HG03457 (cell line): ENCODE results near the gene TTC23.

Source experiments
- ATAC-seq: cut with Tn5 transposase; IDR thresholded peaks from one replicate; pipeline ENCODE4 v1.9.1; 2021; ENCODE audit warnings: moderate number of reproducible peaks; ENCODE audit not compliant: unreplicated experiment

TTC23 gene

DNA sequence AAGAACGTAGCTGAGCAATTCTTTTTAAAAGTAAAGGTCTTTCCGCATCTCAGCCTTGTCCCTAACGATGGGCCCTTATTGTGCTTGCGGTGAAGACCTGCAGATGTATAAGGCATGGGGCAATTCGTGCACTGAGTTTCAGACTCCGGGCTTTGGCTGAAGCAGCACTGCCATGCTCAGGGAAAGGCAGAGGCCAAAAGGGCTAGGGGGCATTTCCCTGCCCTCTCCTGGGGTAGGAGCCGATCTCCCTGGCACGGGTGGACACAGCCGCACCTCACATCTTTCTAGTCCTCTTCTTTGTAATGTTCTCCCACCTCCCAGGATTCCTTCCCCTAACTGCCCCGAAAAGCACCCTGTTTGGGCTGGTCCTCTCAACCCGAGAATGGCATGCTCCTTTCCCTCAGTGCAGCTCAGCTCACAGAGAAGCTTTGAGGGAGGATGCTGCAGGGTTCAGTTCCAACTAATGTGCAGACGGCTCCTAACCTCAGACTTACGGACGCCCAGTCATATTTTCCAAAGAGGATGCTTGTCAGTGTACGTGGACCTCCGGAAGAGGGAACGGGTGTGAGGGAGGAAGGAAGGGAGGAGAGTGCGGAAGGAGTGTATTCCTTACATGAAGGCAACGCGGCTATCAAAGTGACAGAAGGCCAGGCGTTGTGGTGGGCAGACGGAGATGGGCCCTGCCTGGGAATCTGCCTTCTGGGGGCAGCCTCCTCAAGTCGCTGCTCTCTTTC, 83.3 kb downstream of the TTC23 start:
- no peak for ATAC-seq

DNA sequence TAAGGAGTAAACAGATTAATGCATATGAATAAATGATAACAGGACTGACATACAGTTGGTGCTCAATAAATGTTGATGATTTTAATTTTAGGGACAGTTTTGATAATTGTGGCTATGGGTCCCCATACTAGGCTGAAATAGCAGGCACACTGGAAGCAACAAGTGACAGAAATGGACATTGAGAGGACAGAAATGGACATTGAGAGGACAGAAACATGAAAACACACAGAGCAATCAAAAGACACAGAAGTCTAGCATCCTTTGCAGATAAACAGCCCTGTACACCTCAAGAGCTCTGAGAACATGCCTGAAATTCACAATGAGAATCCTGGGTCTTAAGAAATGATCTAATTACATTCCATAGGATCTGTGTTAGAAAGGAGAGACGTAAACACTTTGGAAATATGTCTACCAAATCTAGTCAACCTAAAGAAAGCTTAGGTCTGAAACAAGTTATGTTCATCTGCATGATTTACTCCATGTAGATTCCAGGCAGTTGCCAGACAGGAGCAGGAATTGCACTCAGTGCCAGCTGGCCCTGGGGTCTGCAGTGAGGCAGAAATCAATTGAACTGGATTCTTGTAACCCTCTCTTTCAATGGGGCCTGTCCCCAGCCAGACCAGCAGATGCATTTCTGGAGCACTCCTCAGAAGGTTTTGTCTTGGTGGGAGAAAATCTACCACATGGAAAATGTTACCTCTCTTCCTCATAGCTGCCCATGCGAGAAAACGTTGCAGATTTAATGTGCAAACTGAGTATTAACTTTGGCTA, 84.2 kb downstream of the TTC23 start:
- no peak for ATAC-seq

DNA sequence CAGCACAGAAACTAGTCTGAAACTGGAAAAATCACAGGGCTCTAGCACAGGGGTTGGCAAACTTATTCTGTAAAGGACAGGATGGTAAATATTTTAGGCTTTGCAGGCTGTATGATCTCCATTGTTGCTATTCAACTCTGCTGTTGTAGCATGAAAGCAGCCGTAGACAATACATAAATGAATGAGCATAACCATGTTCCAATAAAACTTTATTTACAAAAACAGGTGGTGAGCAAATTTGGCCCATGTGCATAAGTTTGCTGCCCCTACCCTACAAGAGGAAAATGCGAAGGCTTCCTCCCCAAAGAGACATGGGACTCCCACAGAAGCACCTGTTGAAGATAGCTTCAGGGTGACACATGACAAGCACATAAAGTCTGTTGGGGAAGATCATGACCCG, 85.3 kb downstream of the TTC23 start:
- ATAC-seq = no peak

DNA sequence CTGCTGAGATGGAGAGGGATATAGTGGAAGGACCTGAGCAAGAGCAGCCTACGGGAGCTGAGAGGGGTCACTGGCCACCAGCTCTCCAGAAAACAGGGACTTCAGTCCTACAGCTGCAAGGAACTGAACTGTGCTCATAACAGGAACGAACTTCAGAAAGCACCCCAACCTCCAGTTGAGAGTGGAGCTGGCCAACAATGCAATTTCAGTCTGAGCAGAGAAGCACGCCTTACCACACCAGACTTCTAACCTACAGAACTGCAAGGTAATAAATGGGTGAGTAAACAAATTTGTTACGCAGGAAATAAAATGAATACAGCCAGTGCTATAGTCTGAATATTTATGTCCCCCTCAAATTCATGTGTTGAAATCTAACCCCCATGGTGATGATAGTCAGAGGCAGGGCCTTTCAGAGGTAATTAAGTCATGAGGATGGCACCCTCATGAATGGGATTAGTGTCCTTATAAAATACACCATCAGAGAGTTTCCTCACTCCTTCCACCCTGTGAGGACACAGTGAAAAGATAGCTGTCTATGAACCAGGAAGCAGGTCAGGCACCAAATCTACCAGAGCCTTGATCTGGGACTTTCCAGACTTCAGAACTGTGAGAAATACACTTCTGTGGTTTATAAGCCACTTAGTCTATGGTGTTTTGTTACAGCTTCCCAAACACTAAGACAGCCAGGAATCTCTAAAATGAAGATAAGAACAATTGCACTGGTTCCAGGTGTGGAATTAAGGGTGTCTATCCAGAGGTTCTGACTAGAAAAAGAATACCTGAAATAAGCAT, 85.9 kb downstream of the TTC23 start:
- ATAC-seq = no peak

DNA sequence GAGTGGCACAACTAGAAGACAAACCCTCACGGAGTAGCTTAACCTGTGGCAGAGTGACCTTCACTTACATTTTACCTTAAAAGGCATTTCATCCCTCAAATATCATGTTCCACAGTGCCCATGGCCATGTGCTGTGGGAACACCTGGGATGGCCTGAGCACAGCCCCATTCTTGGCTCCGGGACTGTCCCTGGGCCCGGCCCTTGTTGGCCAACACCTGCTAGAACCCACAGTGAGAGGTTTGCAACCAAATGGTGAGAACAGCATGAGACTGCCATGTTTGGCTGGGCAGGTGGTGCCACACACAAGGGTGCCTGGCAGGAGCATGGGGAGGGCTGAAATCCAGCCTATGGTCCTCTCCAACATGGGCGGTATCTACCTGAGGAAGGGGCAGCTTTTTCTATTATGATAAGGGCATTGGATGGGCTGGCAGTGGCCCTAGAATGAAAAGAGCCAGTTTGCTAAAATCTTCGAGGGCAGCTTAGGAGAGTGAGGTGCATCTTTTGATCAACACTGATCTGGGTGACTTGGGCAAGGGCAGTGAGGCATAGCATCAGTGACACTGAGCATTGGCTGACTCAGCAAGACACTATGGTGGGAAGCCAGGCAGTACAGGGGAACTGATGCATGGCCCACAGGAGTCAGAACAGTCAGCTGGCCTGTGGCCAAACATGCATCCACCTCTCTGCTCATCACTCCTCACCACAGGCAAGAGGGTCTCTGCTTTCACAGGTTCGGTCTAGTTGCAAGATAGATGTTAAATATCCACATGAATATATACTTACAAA, 90.6 kb downstream of the TTC23 start:
- ATAC-seq = no peak

DNA sequence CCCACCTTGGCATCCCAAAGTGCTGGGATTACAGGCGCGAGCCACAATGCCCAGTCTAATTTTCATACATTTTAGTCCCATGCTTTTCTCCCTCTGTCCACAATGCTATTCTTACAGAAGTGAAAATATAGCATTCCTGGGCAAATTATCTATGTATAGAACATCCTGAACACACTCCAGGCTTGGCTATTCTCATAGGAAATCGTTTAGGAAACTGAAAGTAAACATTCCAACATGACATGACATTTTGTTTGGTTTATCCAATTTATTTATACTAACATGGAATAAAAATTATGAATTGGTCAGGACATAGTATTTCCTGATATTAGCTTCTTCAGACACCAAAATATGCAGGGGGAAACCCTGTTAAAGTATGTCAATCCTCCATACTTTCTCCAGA, 91.9 kb downstream of the TTC23 start:
- ATAC-seq = no peak

DNA sequence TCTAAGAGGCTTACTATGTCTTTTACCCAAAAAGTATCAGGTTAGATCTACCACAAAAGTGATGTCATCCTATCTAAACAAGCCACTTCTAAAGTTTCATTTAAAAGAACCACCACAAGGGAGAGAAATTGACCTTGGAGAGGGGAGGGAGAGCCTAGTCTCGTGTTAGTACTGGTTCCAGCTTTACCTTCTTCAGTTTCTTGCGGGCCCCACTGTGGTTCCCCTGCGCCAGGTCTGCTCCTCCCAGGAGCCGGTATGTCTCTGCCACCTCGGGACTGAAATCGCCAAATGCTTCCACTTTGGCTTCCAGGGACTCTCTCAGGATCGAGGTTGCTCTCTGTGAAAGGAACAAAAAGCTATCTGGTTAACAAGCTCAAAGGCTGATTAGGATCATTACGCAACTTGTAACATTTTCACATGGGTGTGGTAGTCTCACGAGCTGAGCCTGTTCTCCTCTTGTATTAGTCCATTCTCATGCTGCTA, 93.4 kb downstream of the TTC23 start:
- no peak for ATAC-seq

DNA sequence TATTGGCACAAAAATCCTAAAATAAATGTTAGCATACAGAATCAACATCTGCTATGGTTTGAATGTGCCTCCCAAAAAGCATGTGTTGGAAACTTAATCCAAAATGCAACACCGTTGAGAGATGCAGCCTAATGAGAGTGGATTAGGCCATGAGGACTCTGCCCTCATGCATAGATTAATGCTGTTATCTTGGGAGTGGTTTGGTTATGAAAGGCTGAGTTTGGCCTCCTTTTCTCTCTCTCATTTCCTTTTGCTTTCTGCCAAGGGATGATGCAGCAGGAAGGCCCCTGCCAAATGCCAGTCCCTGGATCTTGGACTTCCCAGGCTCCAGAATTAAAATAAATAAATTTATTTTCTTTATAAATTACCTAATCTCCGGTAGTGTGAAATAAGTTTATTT, 95.1 kb downstream of the TTC23 start:
- ATAC-seq = no peak

DNA sequence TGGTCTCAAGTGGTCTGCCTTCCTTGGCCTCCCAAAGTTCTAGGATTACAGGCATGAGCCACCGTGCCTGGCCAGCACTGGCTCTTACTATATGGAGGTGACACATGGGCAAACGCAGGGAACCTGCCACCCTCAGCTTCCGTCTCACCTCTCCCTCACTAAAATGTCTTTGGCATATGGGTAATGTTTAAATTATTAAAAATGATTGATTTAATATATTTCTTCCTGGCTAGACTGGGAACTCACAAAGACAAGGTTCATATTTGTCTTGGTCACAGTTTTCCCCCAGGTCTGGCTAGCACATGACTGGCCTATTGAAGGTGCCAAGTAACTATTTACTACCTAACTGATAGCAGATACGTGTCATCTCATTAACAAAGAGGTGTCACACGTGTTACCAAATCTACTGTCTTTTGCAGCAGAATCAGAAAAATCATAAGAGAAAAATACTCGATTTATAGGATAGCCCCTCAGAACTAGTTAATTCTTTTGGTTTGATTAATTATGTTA, 96.3 kb downstream of the TTC23 start:
- no peak for ATAC-seq

DNA sequence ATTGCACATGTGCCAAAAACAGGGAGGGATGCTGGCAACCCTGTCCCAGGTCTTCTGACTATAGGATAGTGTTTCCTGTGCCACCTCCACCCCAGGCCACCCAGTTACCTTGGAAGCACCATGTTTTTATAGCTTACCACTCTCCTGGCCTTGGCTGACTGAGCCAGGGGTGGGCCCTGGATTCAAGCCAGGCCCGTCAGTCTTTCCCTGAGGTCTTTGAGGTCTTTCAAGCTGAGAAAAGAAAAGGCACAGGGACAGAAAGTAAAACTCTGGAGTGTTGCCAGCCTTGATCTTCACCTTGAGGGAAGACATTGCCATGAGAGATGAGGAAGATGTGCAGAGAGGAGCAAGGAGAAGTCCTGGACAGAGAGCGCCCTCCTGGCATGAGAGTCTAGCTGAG, 98.2 kb downstream of the TTC23 start:
- no peak for ATAC-seq

DNA sequence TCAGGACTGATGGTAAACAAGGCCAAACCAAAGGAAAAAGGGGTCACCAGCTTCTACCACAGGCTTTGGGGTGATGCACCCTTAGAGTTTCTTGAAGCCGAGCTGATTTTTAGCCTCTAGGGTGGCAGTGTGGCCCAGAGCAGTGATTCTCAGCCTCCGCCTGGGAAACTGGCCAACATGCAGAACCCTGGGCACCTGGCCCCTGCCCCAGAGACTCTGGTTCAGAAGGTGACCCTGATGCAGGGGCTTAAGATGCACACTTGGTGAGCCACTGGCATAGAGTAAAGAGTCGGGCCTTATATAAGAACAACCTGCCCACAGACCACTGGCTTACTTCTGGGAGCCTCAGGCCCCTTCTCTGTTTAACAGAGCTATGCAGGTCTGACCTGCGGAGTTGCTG, 100.0 kb downstream of the TTC23 start:
- no peak for ATAC-seq

DNA sequence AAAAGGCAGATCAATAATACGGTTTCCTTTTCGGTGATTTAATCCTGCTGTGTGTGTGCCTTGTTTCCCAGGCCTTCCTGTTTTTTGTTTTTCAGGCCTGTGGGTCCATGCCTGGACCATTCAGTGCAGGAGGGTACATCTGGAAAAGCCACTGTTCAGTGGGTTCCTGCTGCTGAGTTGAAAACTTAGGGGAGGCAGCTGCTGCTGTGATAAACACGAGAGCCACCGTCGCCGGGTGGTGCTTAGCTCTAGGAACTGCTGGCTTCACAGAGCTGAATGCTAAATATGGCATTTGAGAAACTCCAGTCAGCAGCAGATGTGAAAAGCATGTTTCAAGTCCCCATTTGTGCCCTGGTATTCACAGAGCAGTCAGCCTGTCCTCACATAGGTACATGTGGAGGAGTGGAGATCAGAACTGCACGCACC, 100.5 kb downstream of the TTC23 start:
- no peak for ATAC-seq

DNA sequence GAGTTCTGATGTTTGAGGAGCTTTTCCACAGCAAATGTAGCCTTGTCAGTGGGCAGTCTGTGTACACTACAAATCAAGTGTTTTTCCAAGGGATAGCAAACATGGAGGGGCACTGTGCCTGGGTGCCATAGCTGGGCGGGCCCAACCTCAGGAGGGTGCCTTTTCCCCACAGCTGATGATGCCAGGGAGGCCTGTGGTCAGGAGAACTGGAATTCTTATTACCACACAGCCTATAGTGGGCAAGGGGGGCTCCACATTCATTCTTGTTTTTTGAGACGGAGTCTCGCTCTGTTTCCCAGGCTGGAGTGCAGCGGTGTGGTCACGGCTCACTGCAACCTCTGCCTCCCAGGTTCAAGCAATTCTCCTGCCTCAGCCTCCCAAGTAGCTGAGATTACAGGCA, 102.7 kb downstream of the TTC23 start:
- ATAC-seq = no peak

DNA sequence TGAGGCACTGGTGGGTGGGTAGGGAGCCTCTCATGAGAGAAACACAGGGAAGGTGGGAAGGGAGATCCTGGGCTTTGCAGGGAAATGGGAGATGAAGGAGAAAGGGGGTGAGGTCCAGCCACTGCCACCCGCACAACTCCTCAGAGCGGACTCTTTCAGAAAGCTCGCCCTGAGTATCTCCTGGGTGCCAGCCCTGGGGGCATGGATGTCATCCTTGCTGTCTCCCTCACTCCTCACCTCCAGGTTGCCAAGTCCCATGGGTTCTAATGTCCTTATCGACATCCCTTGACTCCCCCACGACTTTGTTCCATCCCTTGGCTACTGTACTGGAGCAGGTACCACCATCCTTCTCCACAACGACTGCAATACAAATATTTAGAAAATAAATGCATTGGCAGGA, 103.6 kb downstream of the TTC23 start:
- ATAC-seq = no peak

DNA sequence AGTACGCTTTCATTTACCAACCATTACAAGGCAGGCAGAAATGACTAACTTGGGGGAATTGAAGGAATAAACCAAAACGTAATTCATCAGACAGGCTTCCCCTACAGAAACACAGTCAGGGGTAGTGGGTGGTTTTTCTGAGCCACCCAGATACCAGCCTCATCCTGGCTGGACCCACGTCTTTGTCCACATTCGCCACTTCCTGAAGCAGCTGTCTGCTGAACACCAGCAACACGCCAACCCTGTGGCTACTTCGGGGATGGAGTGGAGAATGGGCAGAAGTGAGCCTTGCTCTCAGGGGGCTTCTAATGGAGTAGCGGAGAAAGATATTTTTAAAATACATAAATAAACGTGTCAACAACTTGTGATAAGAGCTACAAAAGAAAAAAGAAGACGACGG, 104.4 kb downstream of the TTC23 start:
- no peak for ATAC-seq

DNA sequence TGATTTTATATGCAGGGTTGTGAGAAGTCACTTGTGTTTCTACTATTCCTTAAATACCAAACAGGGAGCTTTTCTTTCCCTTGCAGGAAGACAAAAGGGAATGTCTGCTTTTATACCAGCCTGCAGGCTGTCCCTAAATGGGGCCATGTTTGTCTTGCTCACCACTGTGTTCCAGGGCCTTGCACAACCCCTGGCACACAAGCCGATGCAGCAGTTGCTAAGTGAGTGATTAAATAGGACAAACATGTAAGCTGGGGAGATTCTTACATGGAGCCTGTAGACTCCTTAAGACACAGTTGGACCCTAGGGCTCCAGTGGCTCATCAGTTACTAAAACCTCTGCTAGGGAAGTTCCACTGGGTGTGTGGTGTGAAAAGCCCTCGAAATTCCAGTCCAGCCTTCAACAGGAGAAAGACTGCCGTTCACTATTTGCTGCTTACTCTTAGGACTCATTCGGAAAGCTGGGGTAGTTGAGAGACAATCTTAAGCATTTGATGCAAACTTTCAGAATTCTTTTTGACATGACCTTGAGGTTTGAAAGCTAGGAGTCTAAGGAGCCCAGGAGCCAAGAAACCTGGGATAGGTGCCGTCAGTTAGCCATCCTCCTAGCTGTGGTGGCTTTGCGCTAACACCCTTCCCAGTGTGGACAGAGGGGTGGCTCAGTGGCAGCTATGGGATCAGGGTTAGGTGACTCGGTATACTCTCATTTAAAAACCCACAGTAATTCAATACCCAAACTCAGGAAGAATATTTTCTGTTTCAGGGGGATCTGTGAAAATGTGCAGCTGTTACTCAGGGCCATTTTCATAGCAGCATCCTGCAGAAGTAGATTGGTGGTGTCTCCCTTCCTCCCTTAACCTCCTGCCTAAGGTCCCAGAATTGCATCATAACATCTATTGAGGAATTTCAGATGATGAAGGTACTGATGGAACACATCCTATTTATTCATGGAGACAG, 105.4 kb downstream of the TTC23 start:
- ATAC-seq = no peak

DNA sequence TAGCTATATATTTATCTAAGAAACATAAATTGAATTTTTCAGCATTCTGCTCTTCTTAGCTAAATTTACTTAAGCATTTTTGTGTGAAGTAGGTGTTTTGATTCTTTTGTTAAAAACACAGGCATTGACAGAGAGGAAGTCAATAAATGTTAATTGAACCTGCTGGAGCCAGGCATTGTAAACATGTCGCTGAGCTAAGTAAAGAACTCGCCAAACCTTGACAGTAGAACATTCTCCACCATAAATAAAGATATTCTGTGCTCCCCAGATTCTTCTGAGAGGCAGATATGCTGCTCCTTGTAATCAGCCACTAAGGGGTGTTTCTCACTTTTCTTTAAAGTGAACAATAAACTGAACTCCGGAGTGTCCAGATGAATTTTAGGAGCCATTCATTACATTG, 106.1 kb downstream of the TTC23 start:
- ATAC-seq = no peak

DNA sequence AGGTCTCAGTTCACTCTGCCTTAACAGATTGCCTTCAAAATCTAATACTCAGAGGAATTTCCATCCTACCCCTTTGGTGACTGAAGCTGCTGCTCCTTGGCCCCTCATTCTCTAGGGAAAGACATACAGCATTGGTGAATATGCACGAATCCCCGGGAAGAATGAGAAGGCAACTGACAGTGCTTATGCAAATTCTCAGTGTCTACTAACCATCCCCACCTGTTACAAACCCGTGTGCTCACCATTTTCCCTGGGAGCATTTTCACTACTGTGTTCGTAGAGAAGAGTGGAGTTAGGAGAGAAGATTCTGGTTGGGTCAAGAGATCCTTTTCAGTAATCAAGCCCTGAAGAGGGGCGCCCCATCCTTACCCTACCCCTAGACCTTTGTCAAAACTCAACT, 106.8 kb downstream of the TTC23 start:
- ATAC-seq = no peak

DNA sequence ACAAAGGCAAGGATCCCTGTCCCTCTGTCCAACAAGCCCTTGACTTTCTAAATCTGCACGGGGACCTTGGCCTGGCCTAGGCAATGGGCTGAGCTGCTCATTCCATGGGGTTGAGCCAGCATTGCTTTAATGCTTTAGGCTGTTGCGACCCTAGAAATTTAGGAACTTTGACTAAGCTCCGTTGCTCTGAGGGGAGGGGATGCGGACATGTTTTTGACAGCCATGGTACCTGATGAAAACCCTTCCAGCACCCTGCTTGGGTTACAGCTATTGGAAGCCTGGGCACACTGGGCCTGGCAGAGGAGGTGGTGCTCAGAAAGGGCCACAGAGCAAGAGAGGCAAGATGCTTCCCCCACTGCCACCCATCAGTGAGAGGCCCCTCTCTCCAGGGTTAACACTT, 107.4 kb downstream of the TTC23 start:
- ATAC-seq = no peak

DNA sequence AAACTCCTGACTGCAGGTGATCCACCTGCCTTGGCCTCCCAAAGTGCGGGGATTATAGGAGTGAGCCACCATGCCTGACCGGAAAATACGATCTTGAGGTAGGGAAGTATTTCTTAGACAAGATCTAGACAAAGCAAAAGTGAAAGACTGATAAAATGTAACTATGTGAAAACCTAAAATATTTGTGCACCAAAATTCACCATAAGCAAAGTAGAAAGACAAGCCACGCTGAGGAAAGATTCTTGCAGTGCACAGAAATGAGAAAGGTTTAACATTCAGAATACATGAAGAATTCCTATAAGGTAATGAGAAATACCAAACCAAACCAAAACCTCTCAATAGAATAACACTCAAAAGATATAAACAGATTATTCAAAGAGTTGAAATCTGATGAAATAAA, 108.8 kb downstream of the TTC23 start:
- ATAC-seq = no peak
